Activated CD8-positive, alpha-beta memory T cell treated with anti-CD3 and anti-CD28 coated beads for 4 hours (primary cell): ENCODE measurements around the gene LGMN.

Experiments
- DNase-seq, 2 donors: peaks; one replicate each; pipeline ENCODE4 v3.0.0-alpha.2; 2020; ENCODE audit warnings: low read depth in 2 of 2

LGMN gene

DNA sequence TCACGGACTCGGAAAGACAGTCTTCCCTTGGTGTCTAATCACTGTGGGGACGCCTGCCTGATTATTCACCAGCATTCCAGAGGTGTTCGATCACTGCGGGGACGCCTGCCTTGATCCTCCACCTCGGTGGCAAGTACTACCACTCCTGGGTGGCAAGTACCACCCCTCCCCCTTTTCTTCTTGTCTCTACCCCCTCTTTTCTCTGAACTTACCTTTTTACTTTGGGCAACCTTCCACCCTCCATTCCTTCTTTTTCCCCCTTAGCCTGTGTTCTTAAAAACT is 12.0 kb upstream of the LGMN start:
- no peak for DNase-seq

GRCh38 chr14:92759679-92760523 is 11.5 kb upstream of the LGMN start:
- DNase-seq, result no peak

DNA sequence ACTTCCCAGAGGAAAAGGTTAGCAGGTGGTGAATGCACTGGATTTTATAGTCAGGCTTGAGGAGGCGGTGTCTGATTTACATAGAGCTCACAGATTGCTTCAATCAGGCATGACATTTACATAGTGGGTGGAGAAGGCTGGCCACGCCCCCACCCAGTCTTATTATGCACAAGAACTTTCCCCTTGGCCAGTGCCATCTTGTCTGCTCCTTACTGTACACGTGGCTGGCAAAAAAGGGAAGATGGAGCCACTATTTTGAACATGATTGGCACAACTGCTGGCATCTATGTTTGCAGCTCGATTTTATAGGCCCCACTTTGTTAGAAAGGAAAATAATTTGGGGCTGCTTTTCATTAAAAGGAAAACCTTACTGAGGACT is 10.9 kb upstream of the LGMN start:
- no peak for DNase-seq

- no peak for DNase-seq
These were observed 8.0 kb upstream of the LGMN start for GRCh38 chr14:92756446-92756845.

DNA sequence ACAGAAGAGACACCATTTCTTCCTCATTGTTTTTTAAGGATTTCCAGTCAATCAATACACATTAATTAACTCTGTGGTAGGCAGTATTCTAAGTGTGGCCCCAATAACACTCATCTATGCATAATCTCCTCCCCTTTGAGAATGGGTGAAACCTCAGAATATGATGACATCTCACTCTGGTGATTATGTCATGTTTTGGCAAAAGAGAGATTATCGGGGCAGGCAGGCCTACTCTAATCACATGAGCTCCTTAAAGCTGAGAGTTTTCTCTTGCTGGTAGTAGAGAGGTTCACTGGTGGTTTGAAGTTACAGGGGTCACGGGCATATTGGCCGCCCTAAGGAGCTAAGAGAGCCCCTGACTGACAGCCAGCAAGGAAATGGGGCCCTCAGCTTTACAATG is 7.1 kb upstream of the LGMN start:
- no peak for DNase-seq

DNA sequence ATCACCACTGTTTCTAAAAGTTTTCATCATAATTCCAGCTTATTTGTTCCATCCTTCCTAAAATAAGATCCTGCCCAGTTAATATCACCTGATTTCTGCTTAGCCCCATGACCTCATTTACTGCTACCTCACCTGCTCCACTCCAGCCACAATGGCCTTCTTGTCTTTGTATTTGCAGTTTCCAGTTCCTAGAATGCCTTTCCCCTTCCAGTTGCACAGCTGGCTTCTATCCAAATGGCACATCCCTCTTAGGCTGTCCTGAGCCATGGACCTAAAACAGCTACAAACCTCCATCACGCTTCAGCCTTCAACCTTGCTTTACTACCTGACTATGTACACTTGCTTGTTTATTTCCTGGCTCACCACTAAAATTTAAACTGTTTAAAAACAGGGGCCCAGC is 6.5 kb upstream of the LGMN start:
- no peak for DNase-seq

DNA sequence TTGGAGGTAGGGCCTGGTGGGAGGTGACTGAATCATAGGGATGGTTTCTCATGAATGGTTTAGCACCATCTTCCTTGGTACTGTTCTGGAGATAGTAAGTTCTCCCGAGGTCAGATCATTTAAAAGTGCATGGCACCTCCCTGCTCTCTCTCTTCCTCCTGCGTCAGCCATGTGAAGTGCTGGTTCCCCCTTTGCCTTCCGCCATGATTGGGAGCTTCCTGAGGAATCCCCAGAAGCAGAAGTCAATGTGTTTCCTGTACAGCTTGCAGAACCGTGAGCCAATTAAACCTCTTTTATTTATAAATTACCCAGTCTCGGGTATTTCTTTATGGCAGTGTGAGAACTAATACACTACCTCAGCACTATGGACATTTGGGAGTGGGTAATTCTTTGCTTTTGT is 4.8 kb upstream of the LGMN start:
- DNase-seq, result no peak

GRCh38 chr14:92751819-92752218 is 3.4 kb upstream of the LGMN start:
- no peak for DNase-seq

GRCh38 chr14:92750994-92751400 is 2.6 kb upstream of the LGMN start:
- DNase-seq, result no peak

DNA sequence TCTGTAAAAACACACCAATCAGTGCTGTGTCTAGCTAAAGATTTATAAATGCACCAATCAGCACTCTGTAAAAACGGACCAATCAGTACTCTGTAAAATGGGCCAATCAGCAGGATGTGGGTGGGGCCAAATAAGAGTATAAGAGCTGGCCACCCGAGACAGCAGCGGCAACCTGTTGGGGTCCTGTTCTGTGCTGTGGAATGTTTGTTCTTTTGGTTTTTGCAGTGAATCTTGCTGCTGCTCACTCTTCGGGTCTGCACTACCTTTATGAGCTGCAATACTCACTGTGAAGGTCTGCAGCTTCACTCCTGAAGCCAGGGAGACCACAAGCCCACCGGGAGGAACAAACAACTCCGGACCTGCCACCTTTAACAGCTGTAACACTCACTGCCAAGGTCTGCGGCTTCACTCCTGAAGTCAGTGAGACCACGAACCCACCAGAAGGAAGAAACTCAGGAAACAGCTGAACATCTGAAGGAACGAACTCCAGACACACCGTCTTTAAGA is 1.8 kb upstream of the LGMN start:
- peak in 1 of 2 donors; percentile 11 for DNase-seq

- no peak for DNase-seq
These were observed 647 bp downstream of the LGMN start for GRCh38 chr14:92747701-92748258.

- no peak for DNase-seq
These were observed 4.2 kb downstream of the LGMN start for GRCh38 chr14:92744198-92744597.

DNA sequence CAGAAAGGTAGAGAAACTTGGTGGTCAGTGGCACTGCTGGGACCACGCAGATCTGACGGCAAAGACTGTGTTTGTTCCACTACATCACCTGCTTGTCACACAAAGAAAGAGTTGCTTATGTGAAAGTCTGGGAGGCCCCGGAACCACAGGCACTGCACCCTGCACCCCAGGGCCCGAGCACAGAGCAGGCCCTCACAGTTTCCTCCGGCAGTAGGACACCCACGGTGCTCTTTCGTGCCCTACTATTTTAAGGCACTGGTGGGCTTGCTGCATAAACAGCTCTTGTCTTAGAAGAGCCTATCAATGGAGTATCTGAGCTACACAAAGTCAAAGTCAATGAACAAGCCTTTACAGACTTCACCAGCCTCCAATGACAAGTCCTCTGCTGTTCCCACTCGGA is 8.0 kb downstream of the LGMN start:
- no peak for DNase-seq

DNA sequence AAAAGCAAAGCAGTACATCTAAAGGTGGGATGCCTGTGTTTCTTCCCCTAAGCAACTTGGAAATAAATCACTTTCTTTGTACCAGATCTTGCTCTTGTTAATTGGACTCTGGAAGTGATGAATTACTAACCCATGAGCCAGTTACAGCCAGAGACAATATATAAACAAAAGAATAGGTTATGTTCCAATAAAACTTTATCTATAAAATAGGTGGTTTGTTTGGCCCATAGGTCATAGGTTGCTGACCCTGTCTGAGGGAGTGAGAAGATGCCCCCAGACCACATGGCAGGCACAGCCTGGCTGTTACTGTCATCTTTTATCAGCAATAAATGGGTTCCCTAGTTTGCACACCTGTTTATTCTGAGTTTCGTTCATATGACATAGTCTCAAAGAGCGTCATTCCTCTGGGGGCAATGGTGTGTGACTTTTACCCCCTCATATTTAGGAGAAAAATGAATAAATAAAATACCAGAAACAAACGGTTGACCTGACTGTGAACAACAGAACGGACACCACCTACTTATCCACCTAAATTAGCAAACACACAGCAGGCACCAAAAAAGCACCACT is 10.7 kb downstream of the LGMN start:
- DNase-seq, result no peak

GRCh38 chr14:92737206-92737605 is 11.2 kb downstream of the LGMN start:
- DNase-seq, result no peak

DNA sequence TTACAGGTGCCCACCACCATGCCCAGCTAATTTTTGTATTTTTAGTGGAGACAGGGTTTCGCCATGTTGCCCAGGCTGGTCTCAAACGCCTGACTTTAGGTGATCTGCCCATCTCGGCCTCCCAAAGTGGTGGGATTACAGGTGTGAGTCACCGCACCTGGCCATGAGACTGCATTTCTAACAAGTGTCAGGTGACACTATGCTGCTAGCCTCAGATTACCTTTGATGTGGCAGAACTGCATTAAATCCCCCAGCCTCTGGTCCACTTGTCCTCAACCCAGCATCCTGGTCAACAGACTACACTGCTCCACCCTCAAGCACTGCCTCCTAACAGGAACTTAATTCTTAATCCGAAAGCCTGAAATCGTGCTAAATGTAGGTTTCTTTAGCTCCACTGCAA is 13.1 kb downstream of the LGMN start:
- DNase-seq, result no peak

DNA sequence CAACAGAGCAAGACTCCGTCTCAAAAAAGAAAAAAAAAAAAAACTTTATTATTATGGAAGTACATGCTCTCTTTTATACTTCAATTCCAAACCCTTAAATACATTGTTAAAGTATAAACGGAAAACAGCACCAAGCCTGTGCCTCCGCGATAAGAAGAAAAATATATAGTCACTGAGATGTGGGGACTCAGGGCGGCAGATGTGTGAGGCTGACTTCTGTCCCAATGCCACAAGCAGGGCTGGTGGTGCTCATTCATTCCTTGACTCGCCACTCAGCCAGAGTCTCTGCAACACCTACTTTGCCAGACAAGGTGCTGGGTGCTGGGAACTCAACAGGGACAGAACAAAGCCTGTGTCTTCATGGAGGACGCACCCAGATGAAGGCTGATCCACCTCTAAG is 13.8 kb downstream of the LGMN start:
- DNase-seq, result no peak

GRCh38 chr14:92733007-92733406 is 15.4 kb downstream of the LGMN start:
- DNase-seq, result no peak

- DNase-seq, result no peak
These were observed 16.8 kb downstream of the LGMN start for GRCh38 chr14:92731622-92732115.

DNA sequence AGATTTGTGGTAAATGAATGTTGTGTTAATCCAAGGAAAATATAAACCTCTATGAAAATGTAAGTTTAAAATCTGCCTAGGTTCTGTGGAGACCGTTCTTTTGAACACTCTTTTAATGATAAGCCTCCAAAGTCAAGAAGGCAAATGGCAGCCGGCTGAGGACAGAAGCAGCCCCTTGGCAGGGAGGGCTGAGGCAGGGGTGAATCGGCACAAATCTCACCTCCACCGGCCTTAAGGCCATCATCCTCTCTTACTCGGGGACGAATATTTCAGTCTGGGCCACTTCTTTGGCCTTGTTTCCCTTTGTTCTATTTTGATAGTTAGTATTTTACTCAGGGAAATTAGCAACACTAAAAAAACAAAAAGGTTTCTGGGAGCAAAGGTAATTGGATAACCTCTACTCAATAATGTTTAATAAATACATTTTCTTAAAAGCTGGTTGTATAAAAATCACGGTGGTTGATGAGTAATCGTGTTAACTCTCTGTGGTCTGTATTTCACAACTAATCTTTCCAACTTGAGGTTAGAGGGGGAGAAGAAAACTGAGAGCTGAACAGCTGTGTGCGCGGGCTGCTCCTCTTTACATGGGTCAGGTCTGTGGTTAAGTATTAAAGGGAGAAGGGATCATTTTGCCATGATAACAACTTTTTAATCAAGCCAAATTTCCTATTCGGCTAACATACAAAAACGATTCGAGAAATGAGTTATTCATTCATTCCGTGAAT is 18.6 kb downstream of the LGMN start:
- no peak for DNase-seq

DNA sequence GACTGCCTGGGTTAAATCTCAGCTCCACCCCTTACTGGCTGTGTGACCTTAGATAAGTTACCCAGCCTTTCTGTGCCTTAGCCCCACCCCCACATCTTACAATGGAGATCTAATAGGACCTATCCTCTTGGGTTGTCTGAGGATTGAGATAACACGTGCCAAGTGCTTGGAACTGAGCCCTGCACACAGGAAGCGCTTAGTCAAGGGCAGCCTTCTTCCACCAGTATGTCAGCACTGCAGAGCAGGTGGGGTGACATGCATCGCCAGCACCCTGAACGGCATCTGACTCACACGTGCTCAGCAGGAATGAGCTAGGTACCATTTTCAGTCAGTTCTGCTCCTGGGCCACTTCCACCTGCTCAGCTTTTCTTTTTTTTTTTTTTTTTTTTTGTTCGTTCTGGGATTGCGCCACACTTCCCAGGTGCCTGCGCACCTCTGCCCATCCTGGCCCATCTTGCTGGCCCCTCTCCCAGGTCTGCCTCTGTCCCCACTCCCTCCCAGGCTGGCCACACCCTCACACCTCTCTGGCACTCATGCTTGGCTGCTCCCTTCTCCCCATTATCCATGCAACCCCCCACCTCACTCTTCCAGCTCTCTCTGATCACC is 19.6 kb downstream of the LGMN start:
- no peak for DNase-seq

- DNase-seq, result no peak
These were observed 21.5 kb downstream of the LGMN start for GRCh38 chr14:92726933-92727262.
